Neural progenitor cell (in vitro differentiated cells): ENCODE data around the gene DUS3L. TPM values are rescaled to one million over a fixed set of nuclear protein-coding genes. Genes with fewer than 3 reads are reported as not detected.
A peak's percentile ranks its signal among the peaks of the same experiment; 100 is the strongest.

Experiments used
- DNase-seq: peaks from one replicate; pipeline ENCODE4 v3.0.0-alpha.2; 2016; ENCODE audit warnings: low spot score
- H2AFZ ChIP-seq: fragments of 200-600 bp; sonication (generic); replicated peaks from 2 replicates; pipeline ENCODE4 v1.6.1; 2016; ENCODE audit warnings: antibody characterized with exemption
- H3F3A ChIP-seq: fragments of 200-600 bp; sonication (generic); 2 replicates; pipeline ENCODE4 v1.6.1; 2016; ENCODE audit warnings: antibody characterized with exemption, low read depth
- H3K27ac ChIP-seq: fragments of 200-600 bp; sonication (generic); 2 replicates; pipeline ENCODE4 v1.5.1; 2016; ENCODE audit warnings: mild to moderate bottlenecking
- H3K27me3 ChIP-seq: fragments of 200-600 bp; sonication (generic); 2 replicates; pipeline ENCODE4 v1.6.1; 2016; ENCODE audit warnings: mild to moderate bottlenecking, moderate library complexity
- H3K36me3 ChIP-seq: fragments of 200-600 bp; sonication (generic); 2 replicates; pipeline ENCODE4 v1.5.1; 2016
- H3K4me1 ChIP-seq: fragments of 200-600 bp; sonication (generic); 2 replicates; pipeline ENCODE4 v1.6.1; 2016; ENCODE audit warnings: mixed run types
- H3K4me2 ChIP-seq: fragments of 200-600 bp; sonication (generic); 2 replicates; pipeline ENCODE4 v1.6.1; 2016
- H3K4me3 ChIP-seq: fragments of 200-600 bp; sonication (generic); 2 replicates; pipeline ENCODE4 v1.5.1; 2016
- H3K79me2 ChIP-seq: fragments of 200-600 bp; sonication (generic); 2 replicates; pipeline ENCODE4 v1.6.1; 2016; ENCODE audit warnings: low read depth
- H3K9ac ChIP-seq: fragments of 200-600 bp; sonication (generic); 2 replicates; pipeline ENCODE4 v1.6.1; 2016
- H3K9me3 ChIP-seq: fragments of 200-600 bp; sonication (generic); 2 replicates; pipeline ENCODE4 v1.5.1; 2016; ENCODE audit warnings: low read depth
- H4K20me1 ChIP-seq: fragments of 200-600 bp; sonication (generic); 2 replicates; pipeline ENCODE4 v1.6.1; 2016; ENCODE audit warnings: low read depth
- H3K27ac Mint-ChIP-seq: 3 replicates; pipeline ENCODE4 v1.8.0; 2021; ENCODE audit warnings: mixed read lengths
- H3K27me3 Mint-ChIP-seq: 2 replicates; pipeline ENCODE4 v1.8.0; 2022; ENCODE audit warnings: low read depth, mild to moderate bottlenecking, inconsistent platforms, moderate library complexity, mixed read lengths; ENCODE audit not compliant: insufficient read depth
- H3K36me3 Mint-ChIP-seq: 3 replicates; pipeline ENCODE4 v1.8.0; 2021; ENCODE audit warnings: mixed read lengths
- H3K4me1 Mint-ChIP-seq: 3 replicates; pipeline ENCODE4 v1.8.0; 2021; ENCODE audit warnings: mixed read lengths
- H3K4me3 Mint-ChIP-seq: 3 replicates; pipeline ENCODE4 v1.8.0; 2021; ENCODE audit warnings: mild to moderate bottlenecking, moderate library complexity, mixed read lengths
- H3K9me3 Mint-ChIP-seq: 3 replicates; pipeline ENCODE4 v1.8.0; 2020; ENCODE audit warnings: mixed read lengths
- EZH2 ChIP-seq: fragments of 200-600 bp; sonication (generic); IDR thresholded peaks from 2 replicates; pipeline ENCODE4 v1.6.1; 2017; ENCODE audit warnings: antibody characterized with exemption, mild to moderate bottlenecking, moderate library complexity
- EZH2phosphoT487 ChIP-seq: fragments of 200-600 bp; sonication (generic); IDR thresholded peaks from 2 replicates; pipeline ENCODE4 v1.6.1; 2017; ENCODE audit warnings: antibody characterized with exemption
- total RNA-seq: library from RNA; depleted of rRNA; stranded (reverse); fragments of >200 nt; gene quantifications from 2 replicates; pipeline ENCODE4 v1.2.3, GENCODE V29; 2015; ENCODE audit warnings: low replicate concordance
- TF ChIP-seq, protein P1 (sequence below): fragments of 200-600 bp; sonication (generic); IDR thresholded peaks from 2 replicates; pipeline ENCODE4 v1.5.1; 2017; ENCODE audit warnings: antibody characterized with exemption, mild to moderate bottlenecking

Gene DUS3L
- total RNA-seq, 1 donor from 2014 or later = 20.7 TPM

- DNase-seq = no peak
- Mint-ChIP-seq H3K9me3 (no peaks in the 10 kb centered on the region), H3K4me3 (peak overlapping the region; percentile 57), H3K36me3 (no peaks in the 10 kb centered on the region), H3K27ac (no peak overlapping the region), H3K27me3 (peaks cover 13% of the 10 kb centered on the region), H3K4me1 (peaks cover 8% of the 10 kb centered on the region)
- no peaks in the 10 kb centered on the region for H3K36me3 ChIP-seq
- peaks cover 4% of the 10 kb centered on the region for H3K4me1 ChIP-seq
- H3K27ac ChIP-seq = no peak overlapping the region
- no peaks in the 10 kb centered on the region for H3K79me2 ChIP-seq
- no peaks in the 10 kb centered on the region for H3K27me3 ChIP-seq
- no peak for TF ChIP-seq EZH2
- TF ChIP-seq, protein P1, sequence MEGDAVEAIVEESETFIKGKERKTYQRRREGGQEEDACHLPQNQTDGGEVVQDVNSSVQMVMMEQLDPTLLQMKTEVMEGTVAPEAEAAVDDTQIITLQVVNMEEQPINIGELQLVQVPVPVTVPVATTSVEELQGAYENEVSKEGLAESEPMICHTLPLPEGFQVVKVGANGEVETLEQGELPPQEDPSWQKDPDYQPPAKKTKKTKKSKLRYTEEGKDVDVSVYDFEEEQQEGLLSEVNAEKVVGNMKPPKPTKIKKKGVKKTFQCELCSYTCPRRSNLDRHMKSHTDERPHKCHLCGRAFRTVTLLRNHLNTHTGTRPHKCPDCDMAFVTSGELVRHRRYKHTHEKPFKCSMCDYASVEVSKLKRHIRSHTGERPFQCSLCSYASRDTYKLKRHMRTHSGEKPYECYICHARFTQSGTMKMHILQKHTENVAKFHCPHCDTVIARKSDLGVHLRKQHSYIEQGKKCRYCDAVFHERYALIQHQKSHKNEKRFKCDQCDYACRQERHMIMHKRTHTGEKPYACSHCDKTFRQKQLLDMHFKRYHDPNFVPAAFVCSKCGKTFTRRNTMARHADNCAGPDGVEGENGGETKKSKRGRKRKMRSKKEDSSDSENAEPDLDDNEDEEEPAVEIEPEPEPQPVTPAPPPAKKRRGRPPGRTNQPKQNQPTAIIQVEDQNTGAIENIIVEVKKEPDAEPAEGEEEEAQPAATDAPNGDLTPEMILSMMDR = no peak
- TF ChIP-seq EZH2phosphoT487 = no peak
- H4K20me1 ChIP-seq = peaks cover 5% of the 10 kb centered on the region
- no peak overlapping the region for H3K9ac ChIP-seq
- no peak overlapping the region for H3K4me2 ChIP-seq
- no peak overlapping the region for H2AFZ ChIP-seq
- H3F3A ChIP-seq = peaks cover 21% of the 10 kb centered on the region
- H3K9me3 ChIP-seq = no peaks in the 10 kb centered on the region
- no peak overlapping the region for H3K4me3 ChIP-seq
Measured at GRCh38 chr19:5823579-5824281, 32.8 kb upstream of the DUS3L start.

- no peaks in the 10 kb centered on the region for H3K36me3 Mint-ChIP-seq
- TF ChIP-seq EZH2 (no peak), EZH2phosphoT487 (no peak)
- TF ChIP-seq, protein P1 = no peak
- peaks cover 4% of the 10 kb centered on the region for H3K4me1 ChIP-seq
- H3K4me2 ChIP-seq = no peak overlapping the region
- H3K9me3 ChIP-seq = no peaks in the 10 kb centered on the region
- no peak overlapping the region for H3K27ac Mint-ChIP-seq
- no peaks in the 10 kb centered on the region for H3K79me2 ChIP-seq
- no peak for DNase-seq
- H3K27ac ChIP-seq = no peak overlapping the region
- no peak overlapping the region for H3K4me3 Mint-ChIP-seq
- H3K27me3 ChIP-seq = no peaks in the 10 kb centered on the region
- peaks cover 5% of the 10 kb centered on the region for H4K20me1 ChIP-seq
- no peaks in the 10 kb centered on the region for H3K9me3 Mint-ChIP-seq
- peaks cover 11% of the 10 kb centered on the region for H3K27me3 Mint-ChIP-seq
- no peak overlapping the region for H2AFZ ChIP-seq
- H3K4me1 Mint-ChIP-seq = peaks cover 4% of the 10 kb centered on the region
- H3K9ac ChIP-seq = no peak overlapping the region
- H3K36me3 ChIP-seq = no peaks in the 10 kb centered on the region
- H3K4me3 ChIP-seq = no peak overlapping the region
- H3F3A ChIP-seq = peaks cover 12% of the 10 kb centered on the region
Measured at GRCh38 chr19:5822181-5822844, 31.4 kb upstream of the DUS3L start.

DNA sequence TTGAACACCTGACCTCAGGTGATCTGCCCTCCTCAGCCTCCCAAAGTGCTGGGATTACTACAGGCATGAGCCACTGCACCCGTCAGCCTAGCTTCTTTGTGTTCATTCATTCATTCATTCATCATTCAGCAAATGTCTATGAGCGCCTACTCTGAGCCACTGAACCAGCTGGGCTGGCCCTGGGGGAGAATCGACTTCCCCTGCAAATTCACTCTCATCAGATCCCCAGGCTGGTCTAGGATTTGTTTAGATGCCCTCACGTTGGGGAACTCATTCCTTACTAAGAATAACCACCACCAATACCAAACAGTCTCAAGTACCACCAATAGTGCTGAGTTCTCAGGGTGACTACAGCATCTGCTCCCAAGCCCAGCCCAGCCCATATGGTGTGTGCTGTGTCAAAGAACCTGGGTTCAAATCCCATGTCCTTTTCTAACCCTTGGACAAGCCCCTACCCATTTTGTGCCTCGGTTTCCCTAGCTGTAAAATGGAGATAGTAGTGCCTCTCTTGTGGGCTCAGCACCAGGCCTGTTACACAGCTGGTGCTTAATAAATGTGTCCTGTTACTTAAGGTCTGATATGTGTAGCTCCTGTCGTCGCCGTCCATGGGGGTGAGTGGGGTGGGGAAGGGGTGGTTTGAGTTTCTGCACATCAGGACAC lies 30.7 kb upstream of the DUS3L start:
- no peaks in the 10 kb centered on the region for H3K9me3 Mint-ChIP-seq
- Histone ChIP-seq H3F3A (peaks cover 5% of the 10 kb centered on the region), H3K9me3 (no peaks in the 10 kb centered on the region), H3K4me1 (peaks cover 4% of the 10 kb centered on the region), H2AFZ (no peak overlapping the region), H4K20me1 (peaks cover 5% of the 10 kb centered on the region), H3K36me3 (no peaks in the 10 kb centered on the region), H3K27ac (no peak overlapping the region), H3K9ac (no peak overlapping the region), H3K79me2 (no peaks in the 10 kb centered on the region), H3K4me2 (no peak overlapping the region), H3K4me3 (no peak overlapping the region), H3K27me3 (no peaks in the 10 kb centered on the region)
- no peaks in the 10 kb centered on the region for H3K36me3 Mint-ChIP-seq
- H3K4me3 Mint-ChIP-seq = no peak overlapping the region
- peaks cover 7% of the 10 kb centered on the region for H3K27me3 Mint-ChIP-seq
- TF ChIP-seq, protein P1 = no peak
- no peak for TF ChIP-seq EZH2phosphoT487
- no peak for TF ChIP-seq EZH2
- no peak overlapping the region for H3K27ac Mint-ChIP-seq
- peaks cover 2% of the 10 kb centered on the region for H3K4me1 Mint-ChIP-seq
- no peak for DNase-seq
